ENCODE results near the gene ELMOD3.

DNA sequence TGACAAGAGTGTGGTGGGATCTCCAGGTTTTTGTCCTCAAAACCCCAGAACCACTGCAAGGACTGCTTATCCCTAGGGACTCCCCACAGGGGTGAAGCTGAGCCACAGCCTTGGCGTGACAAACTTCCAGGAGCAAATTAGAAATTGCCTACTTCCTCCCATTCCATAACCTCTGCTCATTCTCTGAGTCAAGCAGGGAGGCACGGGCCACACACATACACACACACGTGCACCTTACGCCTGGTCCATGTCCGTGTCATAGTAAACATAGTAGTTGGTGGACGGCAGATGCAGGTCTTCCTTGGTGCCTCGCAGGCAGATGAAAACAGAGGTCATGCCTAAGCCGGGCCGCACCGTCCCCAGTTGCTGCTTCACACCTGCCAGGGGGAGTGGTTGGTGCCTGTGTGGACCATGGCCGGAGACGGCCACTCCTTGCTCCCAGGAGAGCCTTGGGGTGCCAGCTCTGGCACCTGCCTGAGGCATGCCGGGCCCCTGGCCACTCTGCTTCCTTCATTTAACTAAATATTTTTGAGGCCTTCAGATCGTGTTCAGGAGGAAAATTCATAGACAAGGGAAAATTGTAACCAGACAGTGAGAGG lies 10.1 kb upstream of the ELMOD3 start:
- TF ChIP-seq, protein P1, sequence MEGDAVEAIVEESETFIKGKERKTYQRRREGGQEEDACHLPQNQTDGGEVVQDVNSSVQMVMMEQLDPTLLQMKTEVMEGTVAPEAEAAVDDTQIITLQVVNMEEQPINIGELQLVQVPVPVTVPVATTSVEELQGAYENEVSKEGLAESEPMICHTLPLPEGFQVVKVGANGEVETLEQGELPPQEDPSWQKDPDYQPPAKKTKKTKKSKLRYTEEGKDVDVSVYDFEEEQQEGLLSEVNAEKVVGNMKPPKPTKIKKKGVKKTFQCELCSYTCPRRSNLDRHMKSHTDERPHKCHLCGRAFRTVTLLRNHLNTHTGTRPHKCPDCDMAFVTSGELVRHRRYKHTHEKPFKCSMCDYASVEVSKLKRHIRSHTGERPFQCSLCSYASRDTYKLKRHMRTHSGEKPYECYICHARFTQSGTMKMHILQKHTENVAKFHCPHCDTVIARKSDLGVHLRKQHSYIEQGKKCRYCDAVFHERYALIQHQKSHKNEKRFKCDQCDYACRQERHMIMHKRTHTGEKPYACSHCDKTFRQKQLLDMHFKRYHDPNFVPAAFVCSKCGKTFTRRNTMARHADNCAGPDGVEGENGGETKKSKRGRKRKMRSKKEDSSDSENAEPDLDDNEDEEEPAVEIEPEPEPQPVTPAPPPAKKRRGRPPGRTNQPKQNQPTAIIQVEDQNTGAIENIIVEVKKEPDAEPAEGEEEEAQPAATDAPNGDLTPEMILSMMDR (IDR thresholded peaks at IDR 0.05), result no peak
- no peak for TF ChIP-seq POLR2A (IDR thresholded peaks at IDR 0.05)

Data from esophagus squamous epithelium (tissue), 4 donors.